Lower leg skin (tissue), 3 donors: ENCODE measurements around the gene CNIH2.

ENCODE experiments used
- CTCF ChIP-seq, 3 donors: fragments of 450-650 bp; IDR thresholded peaks; one replicate each; pipeline ENCODE4 v1.5.1; 2016; ENCODE audit warnings: antibody characterized with exemption in 3 of 3, mild to moderate bottlenecking in 3 of 3, moderate library complexity in 2 of 3
- POLR2A ChIP-seq, 2 donors: fragments of 450-650 bp; IDR thresholded peaks; one replicate each; pipeline ENCODE4 v1.6.1; 2016 to 2017; ENCODE audit warnings: antibody characterized with exemption in 2 of 2, mild to moderate bottlenecking in 1 of 2, moderate library complexity in 1 of 2

- TF ChIP-seq CTCF (IDR thresholded peaks at IDR 0.05) (no peak), POLR2A (IDR thresholded peaks at IDR 0.05) (no peak)
These were observed 40.6 kb downstream of the CNIH2 start for GRCh38 chr11:66318600-66318970.
